Colonic mucosa (tissue), 4 donors: Measurements from ENCODE around the gene CTIF. TPM values are rescaled to one million over a fixed set of nuclear protein-coding genes. Genes with fewer than 3 reads are reported as not detected.

ENCODE experiments used
- DNase-seq: peaks from one replicate; pipeline ENCODE4 v3.0.0-alpha.2; 2020
- H3K27ac ChIP-seq: fragments of 200-600 bp; one replicate; pipeline ENCODE4 v1.8.0; 2021
- H3K27me3 ChIP-seq: fragments of 200-600 bp; one replicate; pipeline ENCODE4 v1.8.0; 2021
- H3K36me3 ChIP-seq: fragments of 200-600 bp; one replicate; pipeline ENCODE4 v1.8.0; 2021
- H3K4me1 ChIP-seq: fragments of 200-600 bp; one replicate; pipeline ENCODE4 v1.8.0; 2021; ENCODE audit warnings: mild to moderate bottlenecking
- H3K4me3 ChIP-seq: fragments of 200-600 bp; one replicate; pipeline ENCODE4 v1.8.0; 2021
- H3K9ac ChIP-seq, 2 donors: one replicate each; pipeline ENCODE4 v1.7.0; 2013; ENCODE audit warnings: control low read depth in 2 of 2, low read depth in 2 of 2, low read length in 2 of 2
- H3K9me3 ChIP-seq: fragments of 200-600 bp; one replicate; pipeline ENCODE4 v1.8.0; 2021
- intact Hi-C: fragments of 100-400 bp; cut with DNase I; formaldehyde crosslinking; loops from one replicate; pipeline ENCODE4 v1.14.1; 2022
- total RNA-seq, 2 donors: library from RNA; stranded (reverse); fragmentation: NEBNext Ultra II Directional in 1 of 2; extraction: Animal tissue kit (Norgen Biotek cat#: 25700) in 1 of 2; gene quantifications; one replicate each; pipeline ENCODE4 v1.2.1, GENCODE V29; 2021
- TF ChIP-seq, protein P1 (sequence below): fragments of 200-600 bp; IDR thresholded peaks from one replicate; pipeline ENCODE4 v1.8.0; 2022; ENCODE audit warnings: antibody characterized with exemption, mild to moderate bottlenecking
- donor health status: healthy.
- donor health status: DM: no; HTN: no; CAD: no.
- donor health status: DM: no; HTN: no; CAD: no.

Gene CTIF
- total RNA-seq, 2 donors from 2014 or later = 13.0 to 16.7 TPM

DNA sequence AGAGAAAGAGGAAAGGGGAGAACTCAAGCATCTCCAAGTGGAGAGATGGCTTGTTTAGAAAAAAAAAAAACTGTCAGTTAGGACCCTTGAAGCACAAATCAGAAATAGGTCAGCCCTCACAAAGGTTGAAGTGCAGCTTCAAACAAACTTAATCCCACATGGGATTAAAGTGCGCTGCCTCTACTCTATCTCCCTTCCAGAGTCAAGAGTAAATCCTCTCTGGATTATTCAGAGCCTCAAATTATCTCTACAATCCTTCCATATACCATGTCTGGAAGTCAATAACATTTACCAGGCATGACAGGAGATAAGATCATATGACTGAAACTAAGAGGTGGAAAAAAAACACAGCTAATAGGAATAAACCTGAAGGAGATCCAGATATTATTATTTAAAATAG is 342.1 kb downstream of the CTIF start:
- Histone ChIP-seq H3K9ac (no peak overlapping the region), H3K4me3 (no peak overlapping the region), H3K36me3 (no peaks in the 10 kb centered on the region), H3K27ac (no peak overlapping the region), H3K27me3 (no peaks in the 10 kb centered on the region), H3K4me1 (no peaks in the 10 kb centered on the region), H3K9me3 (no peaks in the 10 kb centered on the region)
- TF ChIP-seq, protein P1, sequence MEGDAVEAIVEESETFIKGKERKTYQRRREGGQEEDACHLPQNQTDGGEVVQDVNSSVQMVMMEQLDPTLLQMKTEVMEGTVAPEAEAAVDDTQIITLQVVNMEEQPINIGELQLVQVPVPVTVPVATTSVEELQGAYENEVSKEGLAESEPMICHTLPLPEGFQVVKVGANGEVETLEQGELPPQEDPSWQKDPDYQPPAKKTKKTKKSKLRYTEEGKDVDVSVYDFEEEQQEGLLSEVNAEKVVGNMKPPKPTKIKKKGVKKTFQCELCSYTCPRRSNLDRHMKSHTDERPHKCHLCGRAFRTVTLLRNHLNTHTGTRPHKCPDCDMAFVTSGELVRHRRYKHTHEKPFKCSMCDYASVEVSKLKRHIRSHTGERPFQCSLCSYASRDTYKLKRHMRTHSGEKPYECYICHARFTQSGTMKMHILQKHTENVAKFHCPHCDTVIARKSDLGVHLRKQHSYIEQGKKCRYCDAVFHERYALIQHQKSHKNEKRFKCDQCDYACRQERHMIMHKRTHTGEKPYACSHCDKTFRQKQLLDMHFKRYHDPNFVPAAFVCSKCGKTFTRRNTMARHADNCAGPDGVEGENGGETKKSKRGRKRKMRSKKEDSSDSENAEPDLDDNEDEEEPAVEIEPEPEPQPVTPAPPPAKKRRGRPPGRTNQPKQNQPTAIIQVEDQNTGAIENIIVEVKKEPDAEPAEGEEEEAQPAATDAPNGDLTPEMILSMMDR = no peak
- no peak for DNase-seq
- intact Hi-C loops = no loop called here

DNA sequence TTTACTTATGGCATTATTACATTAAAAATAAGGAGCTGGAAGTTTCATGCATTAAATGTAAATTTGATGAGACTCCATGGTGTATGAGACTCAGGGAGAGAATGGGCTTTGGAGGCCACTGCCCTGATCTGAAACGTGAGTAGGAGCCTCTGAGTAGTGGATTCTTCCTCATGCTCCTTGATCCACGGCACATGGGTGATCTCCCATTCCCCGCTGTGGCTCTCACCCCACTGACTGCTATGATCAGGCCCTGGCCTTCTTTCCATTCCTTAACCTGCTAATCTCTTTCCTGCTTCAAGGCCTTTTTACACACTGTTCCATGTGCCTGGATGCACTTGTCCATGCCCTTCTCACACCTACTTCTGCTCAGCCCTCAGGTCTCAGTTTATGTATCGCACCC is 343.5 kb downstream of the CTIF start:
- DNase-seq = no peak
- no peak overlapping the region for H3K9ac ChIP-seq
- TF ChIP-seq, protein P1 = no peak
- intact Hi-C loops = no loop called here
- H3K27ac ChIP-seq = no peak overlapping the region
- H3K4me3 ChIP-seq = no peak overlapping the region
- no peaks in the 10 kb centered on the region for H3K36me3 ChIP-seq
- H3K4me1 ChIP-seq = no peaks in the 10 kb centered on the region
- no peaks in the 10 kb centered on the region for H3K27me3 ChIP-seq
- H3K9me3 ChIP-seq = no peaks in the 10 kb centered on the region

DNA sequence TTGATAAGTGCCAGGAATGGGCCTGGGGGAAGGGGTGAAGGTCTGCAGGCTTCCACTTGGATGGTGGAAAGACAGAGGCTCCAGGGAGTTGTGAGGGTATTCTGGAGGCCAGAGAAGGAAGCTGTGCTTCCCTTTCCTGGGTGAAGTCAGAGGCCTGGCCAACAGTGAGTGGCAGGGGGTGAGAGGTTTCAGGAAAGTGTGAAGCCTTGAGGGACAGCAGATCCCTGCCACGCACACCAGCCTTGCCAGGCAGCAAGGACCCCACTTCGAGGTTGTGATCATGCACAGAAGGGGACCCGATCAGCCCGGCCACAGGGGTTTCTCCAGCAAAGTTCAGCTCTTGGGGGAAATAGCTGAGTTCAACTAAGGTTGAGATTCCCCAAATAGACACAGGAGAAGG is 345.5 kb downstream of the CTIF start:
- TF ChIP-seq, protein P1 = no peak
- Histone ChIP-seq H3K9ac (no peak overlapping the region), H3K9me3 (no peaks in the 10 kb centered on the region), H3K4me3 (no peak overlapping the region), H3K27me3 (no peaks in the 10 kb centered on the region), H3K36me3 (no peaks in the 10 kb centered on the region), H3K4me1 (no peaks in the 10 kb centered on the region), H3K27ac (no peak overlapping the region)
- intact Hi-C loops = no loop called here
- DNase-seq = no peak

GRCh38 chr18:48884771-48885170 is 345.9 kb downstream of the CTIF start:
- Histone ChIP-seq H3K27ac (no peak overlapping the region), H3K4me3 (no peak overlapping the region), H3K4me1 (no peaks in the 10 kb centered on the region), H3K9me3 (no peaks in the 10 kb centered on the region), H3K27me3 (no peaks in the 10 kb centered on the region), H3K36me3 (no peaks in the 10 kb centered on the region), H3K9ac (no peak overlapping the region)
- intact Hi-C loops = no loop called here
- DNase-seq = no peak
- TF ChIP-seq, protein P1 = no peak

DNA sequence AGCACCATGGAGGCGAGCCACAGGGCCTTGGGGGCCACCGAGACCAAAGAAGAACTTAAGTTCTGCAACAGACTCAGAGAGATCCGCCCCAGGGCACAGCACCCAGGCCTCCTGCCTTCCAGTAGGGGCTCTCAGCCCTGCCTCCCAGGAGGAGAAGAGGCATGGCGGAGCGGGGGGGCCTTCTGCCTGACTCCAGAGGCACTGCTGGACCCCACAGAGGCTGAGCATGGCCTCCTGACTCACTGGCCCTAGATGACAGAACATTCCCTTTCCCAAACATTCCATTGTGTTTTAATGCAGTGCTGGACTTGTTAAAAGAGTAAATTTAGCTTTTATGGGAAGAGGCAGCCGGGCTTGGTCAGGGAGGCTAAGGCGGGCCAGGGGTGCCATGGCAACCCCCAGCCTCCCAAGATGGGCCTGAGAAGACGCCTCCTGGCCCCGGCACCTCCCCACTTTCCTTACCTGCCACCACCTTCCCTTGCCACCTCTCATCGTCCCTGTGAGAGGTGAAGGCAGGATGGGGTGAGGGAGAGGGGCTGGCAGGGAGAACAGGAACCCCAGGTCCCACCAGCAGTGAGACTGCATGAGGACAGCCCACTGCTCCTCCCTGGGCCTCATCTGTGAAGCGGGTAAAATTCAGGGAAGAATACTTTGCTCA is 346.6 kb downstream of the CTIF start:
- TF ChIP-seq, protein P1 = no peak
- no peak overlapping the region for H3K9ac ChIP-seq
- intact Hi-C loops = no loop called here
- no peaks in the 10 kb centered on the region for H3K9me3 ChIP-seq
- H3K4me3 ChIP-seq = no peak overlapping the region
- no peak overlapping the region for H3K27ac ChIP-seq
- DNase-seq = no peak
- H3K27me3 ChIP-seq = no peaks in the 10 kb centered on the region
- no peaks in the 10 kb centered on the region for H3K4me1 ChIP-seq
- no peaks in the 10 kb centered on the region for H3K36me3 ChIP-seq
